Measurements from ENCODE around the gene LIPT2. TPM values are rescaled to one million over a fixed set of nuclear protein-coding genes. Genes with fewer than 3 reads are reported as not detected.

The LIPT2 gene
- total RNA-seq, 6 experiments from 2014 or later: 0.89 to 2.9 (median 2.1) TPM

DNA sequence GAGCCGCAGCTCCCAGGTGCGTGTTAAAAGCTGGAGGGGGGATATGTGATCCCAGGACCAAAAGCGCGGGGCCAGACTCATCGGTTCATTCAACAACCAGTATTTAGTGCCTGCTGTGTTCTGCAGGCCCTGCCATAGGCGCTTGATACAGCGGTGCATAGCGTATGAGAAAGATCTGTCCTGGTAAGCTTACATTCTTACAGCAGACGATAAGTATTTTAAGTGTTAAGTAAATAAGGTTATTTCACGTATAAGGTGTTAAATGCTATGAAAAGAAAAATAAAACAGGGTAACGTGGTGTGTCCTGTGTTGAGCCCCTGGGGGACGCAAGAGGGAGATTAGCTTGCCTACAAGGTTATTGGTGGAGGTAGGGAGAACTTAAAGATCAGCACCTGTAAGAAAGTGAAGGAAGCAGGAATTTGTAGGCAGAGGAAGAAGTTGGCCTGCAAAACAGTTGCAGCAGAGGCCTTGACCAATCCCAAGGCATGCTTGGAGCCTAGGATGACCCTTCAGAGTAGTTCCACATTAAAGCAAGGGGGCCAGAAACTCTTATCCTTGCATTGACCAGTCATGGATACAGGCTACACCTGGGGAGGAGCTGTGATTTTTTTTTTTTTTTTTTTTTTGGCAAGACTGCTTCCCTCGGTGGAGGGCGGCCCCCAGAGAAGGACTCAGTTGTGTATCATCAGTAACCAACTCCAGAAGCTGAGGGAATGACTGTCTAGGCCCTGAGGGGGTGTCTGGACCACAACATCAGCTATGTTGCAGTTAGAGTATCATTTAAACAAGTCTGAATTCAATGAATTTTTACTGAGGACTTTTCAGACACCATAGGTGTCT, 487 bp upstream of the LIPT2 start:
- peak overlapping the region; percentile 89 to 99 (median 97) for H3K27ac ChIP-seq
- intact Hi-C loops (cut with DNase I): no loop called here
- TF ChIP-seq, protein P1, sequence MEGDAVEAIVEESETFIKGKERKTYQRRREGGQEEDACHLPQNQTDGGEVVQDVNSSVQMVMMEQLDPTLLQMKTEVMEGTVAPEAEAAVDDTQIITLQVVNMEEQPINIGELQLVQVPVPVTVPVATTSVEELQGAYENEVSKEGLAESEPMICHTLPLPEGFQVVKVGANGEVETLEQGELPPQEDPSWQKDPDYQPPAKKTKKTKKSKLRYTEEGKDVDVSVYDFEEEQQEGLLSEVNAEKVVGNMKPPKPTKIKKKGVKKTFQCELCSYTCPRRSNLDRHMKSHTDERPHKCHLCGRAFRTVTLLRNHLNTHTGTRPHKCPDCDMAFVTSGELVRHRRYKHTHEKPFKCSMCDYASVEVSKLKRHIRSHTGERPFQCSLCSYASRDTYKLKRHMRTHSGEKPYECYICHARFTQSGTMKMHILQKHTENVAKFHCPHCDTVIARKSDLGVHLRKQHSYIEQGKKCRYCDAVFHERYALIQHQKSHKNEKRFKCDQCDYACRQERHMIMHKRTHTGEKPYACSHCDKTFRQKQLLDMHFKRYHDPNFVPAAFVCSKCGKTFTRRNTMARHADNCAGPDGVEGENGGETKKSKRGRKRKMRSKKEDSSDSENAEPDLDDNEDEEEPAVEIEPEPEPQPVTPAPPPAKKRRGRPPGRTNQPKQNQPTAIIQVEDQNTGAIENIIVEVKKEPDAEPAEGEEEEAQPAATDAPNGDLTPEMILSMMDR (IDR thresholded peaks at IDR 0.05): no peak

DNA sequence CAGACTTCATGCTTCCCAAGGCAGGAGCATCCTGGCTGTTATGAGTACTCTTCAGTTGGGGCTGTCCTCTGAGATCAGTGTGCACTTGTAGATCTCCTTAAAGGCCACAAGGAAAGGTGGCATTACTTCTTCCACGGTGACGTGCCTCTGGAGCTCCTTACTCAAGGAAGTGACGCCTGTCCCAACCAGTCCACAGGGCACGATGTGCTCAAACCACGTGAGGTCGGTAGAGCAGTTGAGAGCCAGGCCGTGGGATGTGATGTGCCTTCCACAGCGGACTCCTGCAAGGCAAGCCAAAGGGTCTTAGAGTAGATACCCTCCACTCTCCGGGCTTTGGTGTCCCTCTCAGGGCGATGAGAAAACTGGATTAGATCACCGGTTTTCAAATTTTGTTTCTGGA, 1.4 kb downstream of the LIPT2 start:
- ATAC-seq: no peak
- TF ChIP-seq, protein P1 (IDR thresholded peaks at IDR 0.05): no peak
- no peak for TF ChIP-seq POLR2A (IDR thresholded peaks at IDR 0.05)
- Histone ChIP-seq H3K4me1 (peaks cover 0 to 6% (median 0%) of the 10 kb centered on the region in 4 donors), H3K9me3 (no peaks in the 10 kb centered on the region), H3K27ac (no peak overlapping the region), H3K4me3 (no peak overlapping the region), H3K27me3 (no peaks in the 10 kb centered on the region), H3K36me3 (no peaks in the 10 kb centered on the region)
- intact Hi-C loops (cut with DNase I): no loop called here
- DNase-seq: no peak
- 98% methylated on average over 7 of the region's 11 CpGs for WGBS (ENCODE audit: insufficient coverage, low coverage, low lambda C conversion rate, missing lambda C conversion rate)

More for the DNA sequence above, 487 bp upstream of the LIPT2 start:
- H3K27me3 ChIP-seq: no peaks in the 10 kb centered on the region
- no peaks in the 10 kb centered on the region for H3K9me3 ChIP-seq
- DNase-seq (no peak), ATAC-seq (no peak)
- 15% methylated on average over 11 of the region's 14 CpGs for WGBS (ENCODE audit: insufficient coverage, low coverage, low lambda C conversion rate, missing lambda C conversion rate)
- H3K36me3 ChIP-seq: no peaks in the 10 kb centered on the region
- H3K4me3 ChIP-seq: peak overlapping the region; percentile 92 to 98 (median 92)
- H3K4me1 ChIP-seq: peaks cover 0 to 6% (median 0%) of the 10 kb centered on the region in 4 donors

DNA sequence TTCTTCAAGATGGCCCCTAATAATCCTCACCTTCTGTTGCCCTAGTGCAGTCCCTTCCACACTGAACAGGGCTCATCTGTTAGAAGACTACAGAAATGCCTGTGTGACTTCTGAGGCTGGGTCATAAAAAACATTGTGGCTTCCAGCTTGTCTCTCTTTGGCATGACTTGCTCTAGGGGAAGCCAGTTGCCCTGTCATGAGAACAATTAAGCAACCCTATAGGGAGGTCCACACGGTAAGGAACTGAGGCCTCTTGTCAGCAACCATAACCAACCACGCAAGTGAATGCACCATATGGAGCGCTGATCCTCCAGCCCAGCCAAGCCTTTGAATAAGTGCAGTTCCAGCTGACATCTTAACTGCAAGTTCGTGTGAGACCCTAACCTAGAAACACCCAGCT, 2.6 kb downstream of the LIPT2 start:
- H3K27me3 ChIP-seq: no peaks in the 10 kb centered on the region
- no peaks in the 10 kb centered on the region for H3K9me3 ChIP-seq
- no peak overlapping the region for H3K4me3 ChIP-seq
- 100% methylated on average over 1 of the region's 4 CpGs for WGBS (ENCODE audit: insufficient coverage, low coverage, low lambda C conversion rate, missing lambda C conversion rate)
- no peak overlapping the region for H3K27ac ChIP-seq
- intact Hi-C loops (cut with DNase I): no loop called here
- TF ChIP-seq, protein P1 (IDR thresholded peaks at IDR 0.05): no peak
- no peak for TF ChIP-seq POLR2A (IDR thresholded peaks at IDR 0.05)
- ATAC-seq (no peak), DNase-seq (no peak)
- peaks cover 0 to 6% (median 0%) of the 10 kb centered on the region in 4 donors for H3K4me1 ChIP-seq
- H3K36me3 ChIP-seq: no peaks in the 10 kb centered on the region

DNA sequence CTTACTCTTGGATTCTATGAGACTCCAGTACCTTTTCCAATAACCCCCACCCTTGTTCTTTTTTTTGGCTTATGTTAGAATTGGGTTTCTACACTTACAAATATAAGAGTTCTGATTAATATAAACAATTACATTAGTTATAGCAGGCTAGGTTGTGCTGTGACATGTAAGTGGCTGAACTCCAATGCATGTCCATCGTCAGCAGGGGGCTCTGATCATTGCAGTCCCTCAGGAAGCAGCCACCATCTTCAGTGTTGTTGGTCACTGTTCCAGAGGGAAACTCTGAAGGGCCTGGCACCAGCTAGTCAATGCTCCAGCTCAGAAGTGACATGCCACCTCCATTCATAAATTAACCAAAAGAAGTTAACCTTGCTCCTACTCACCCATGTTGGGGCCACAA, 5.6 kb downstream of the LIPT2 start:
- Histone ChIP-seq H3K4me1 (no peaks in the 10 kb centered on the region), H3K27me3 (no peaks in the 10 kb centered on the region), H3K36me3 (no peaks in the 10 kb centered on the region), H3K9me3 (no peaks in the 10 kb centered on the region), H3K27ac (no peak overlapping the region), H3K4me3 (no peak overlapping the region)
- TF ChIP-seq POLR2A (IDR thresholded peaks at IDR 0.05): no peak
- TF ChIP-seq, protein P1 (IDR thresholded peaks at IDR 0.05): peak in 3 of 4 donors; percentile 7 to 13 (median 11)
- ATAC-seq (peak in 3 of 4 donors; percentile 30 to 50 (median 36)), DNase-seq (no peak)
- WGBS (ENCODE audit: insufficient coverage, low coverage, low lambda C conversion rate, missing lambda C conversion rate): 70% methylated on average over 1 of the region's 1 CpG
- intact Hi-C loops (cut with DNase I): no loop called here
